HG03103 (cell line): ENCODE measurements around the gene HCN3.

Experiments used
- ATAC-seq: cut with Tn5 transposase; IDR thresholded peaks from one replicate; pipeline ENCODE4 v1.9.1; 2021; ENCODE audit warnings: low read depth; ENCODE audit not compliant: unreplicated experiment

The HCN3 gene

GRCh38 chr1:155253797-155254196 is 23.5 kb upstream of the HCN3 start:
- ATAC-seq = no peak

DNA sequence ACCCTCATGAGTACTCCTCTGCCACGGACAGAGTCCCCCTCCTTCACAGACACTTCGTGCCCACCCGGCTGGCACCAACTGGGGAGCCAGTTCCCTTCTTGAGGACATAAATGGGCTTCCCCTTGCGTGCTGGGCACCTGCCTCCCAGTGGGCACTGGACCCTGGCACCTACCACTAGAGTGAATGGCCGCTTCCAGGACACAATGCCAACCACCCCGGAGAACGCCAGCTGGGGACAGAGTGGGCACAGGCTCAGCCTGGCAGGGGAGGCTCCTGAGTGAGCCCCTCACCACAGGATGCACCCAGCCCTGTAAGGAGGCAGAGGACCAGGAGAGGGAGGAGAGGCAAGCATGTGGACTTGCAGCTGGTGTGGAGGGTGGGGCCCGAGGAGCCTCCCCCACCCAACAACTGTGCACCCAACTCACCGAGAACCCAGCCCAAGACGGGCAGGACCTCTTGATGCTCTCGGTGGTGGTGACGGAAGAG is 23.0 kb upstream of the HCN3 start:
- no peak for ATAC-seq

- ATAC-seq = no peak
Observed at GRCh38 chr1:155254714-155255242, 22.5 kb upstream of the HCN3 start.

- no peak for ATAC-seq
Observed at GRCh38 chr1:155255243-155256007, 21.8 kb upstream of the HCN3 start, which contains the start of gene ENTREP3. Gene ENTREP3, minus strand, starts transcription at chr1:155255483. Its CDS starts 606 bp downstream, at chr1:155254877.

GRCh38 chr1:155256058-155256852 is 21.0 kb upstream of the HCN3 start:
- no peak for ATAC-seq

- no peak for ATAC-seq
Observed at GRCh38 chr1:155260276-155260675, 17.0 kb upstream of the HCN3 start.

DNA sequence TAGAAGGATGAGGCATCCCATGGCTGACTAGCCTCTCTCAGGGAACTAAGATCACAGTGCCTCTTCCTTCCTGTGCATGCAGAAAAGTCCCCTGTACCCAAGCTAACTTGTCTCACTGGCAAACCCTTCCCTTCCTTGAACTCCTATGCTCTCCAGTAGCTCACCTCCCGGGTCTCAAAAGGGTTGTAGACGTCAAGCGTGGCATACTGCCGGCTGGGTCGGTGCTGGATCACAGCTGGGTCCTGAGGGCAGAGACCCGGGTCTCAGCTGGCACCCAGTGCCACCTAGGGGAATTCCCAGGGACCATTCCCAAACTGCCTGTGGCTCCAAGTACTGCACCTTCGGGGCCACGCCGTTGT is 15.8 kb upstream of the HCN3 start:
- no peak for ATAC-seq

- ATAC-seq = peak; percentile 86
Observed at GRCh38 chr1:155261852-155262673, 15.2 kb upstream of the HCN3 start, which contains the start of gene SCAMP3. Gene SCAMP3, minus strand, starts transcription at chr1:155262360. Its CDS starts 209 bp downstream, at chr1:155262151.

GRCh38 chr1:155263067-155263466 is 14.2 kb upstream of the HCN3 start:
- ATAC-seq = no peak

GRCh38 chr1:155266553-155266952 is 10.7 kb upstream of the HCN3 start:
- ATAC-seq = no peak

- ATAC-seq = no peak
Observed at GRCh38 chr1:155267373-155267772, 9.9 kb upstream of the HCN3 start.

DNA sequence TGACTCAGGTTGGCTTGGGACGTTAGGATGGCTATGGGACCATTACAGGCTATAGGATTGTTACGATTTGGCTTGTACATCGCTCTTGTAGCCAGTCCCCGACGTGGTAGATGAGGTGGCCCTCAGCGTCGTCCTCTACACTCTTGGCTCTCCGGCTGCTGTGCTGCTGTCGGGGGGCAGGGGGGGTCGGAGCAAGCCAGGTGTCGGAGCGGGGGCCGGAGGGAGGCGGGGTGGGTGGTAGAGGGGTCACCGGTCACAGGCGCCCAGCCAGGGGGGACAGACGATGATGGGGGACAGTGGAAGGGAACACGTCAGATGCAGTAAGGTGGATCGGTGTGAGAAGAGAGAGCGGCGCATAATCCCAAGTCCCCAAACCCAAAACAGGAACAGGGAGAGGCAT is 8.6 kb upstream of the HCN3 start:
- ATAC-seq = no peak

DNA sequence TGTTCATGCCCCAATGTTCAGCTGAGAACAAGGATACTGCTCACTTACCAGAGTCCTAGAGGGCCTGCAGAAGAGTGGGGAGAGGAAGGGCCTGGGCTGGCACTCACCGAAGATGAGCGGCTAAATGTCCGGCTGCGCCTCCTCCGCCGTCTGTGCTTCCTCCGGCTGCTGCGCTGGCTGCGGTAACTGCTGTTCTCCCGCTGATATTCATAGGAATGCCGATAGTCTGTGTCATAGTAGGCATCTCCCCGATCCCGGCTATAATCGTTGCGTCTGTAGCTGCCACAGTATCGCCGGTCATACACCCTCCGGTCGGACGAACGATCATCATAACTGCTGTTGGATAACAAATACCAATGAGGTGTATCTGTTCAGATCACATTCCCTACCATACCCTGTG is 7.9 kb upstream of the HCN3 start:
- ATAC-seq = no peak

GRCh38 chr1:155272466-155273342 is 4.6 kb upstream of the HCN3 start:
- peak; percentile 34 for ATAC-seq

DNA sequence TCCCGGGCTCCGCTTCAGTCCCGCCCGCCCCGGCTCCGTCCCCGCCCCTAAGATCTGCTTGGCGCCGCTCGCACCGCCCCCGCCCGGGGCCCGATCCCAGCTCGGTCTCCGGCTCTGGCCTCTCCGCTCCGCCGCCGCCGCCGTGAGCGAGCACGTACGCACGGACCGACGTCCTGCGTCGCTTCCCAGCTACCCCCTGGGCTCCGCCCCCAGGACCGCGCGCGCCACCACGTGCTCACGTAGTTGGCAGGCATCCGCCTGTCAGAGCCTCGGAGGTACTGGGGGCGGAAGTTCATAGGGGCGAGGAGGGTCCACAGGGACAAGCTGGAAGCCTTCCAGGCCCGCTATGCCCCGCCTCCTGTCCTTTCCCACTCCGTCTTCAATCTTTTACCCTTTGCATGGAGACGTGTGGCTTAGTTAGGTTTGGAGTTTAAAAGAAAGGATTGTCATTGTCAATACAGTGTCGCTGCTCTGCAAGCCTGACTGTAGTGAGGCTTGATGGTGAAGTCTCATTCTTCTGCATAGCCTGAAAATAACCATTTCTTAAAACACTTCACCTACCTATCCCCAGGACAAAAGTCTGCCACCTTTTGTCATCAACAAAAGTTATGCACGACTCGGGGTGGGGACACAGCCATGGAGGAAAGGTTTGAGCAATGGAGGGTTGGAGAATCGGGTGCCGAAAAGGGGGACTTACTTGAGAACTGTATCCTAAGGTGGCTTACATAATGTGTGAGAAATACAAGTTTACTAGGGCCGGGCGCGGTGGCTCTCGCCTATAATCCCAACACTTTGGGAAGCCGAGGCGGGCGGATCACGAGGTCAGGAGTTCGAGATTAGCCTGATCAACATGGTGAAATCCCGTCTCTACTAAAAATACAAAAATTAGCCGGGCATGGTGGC is 3.7 kb upstream of the HCN3 start, which contains the start of gene CLK2:
Gene CLK2, minus strand, starts transcription at position 162 of the 903 bp plus-strand sequence. CDS start 2,527 bp downstream, outside the sequence.
- peak; percentile 46 for ATAC-seq

DNA sequence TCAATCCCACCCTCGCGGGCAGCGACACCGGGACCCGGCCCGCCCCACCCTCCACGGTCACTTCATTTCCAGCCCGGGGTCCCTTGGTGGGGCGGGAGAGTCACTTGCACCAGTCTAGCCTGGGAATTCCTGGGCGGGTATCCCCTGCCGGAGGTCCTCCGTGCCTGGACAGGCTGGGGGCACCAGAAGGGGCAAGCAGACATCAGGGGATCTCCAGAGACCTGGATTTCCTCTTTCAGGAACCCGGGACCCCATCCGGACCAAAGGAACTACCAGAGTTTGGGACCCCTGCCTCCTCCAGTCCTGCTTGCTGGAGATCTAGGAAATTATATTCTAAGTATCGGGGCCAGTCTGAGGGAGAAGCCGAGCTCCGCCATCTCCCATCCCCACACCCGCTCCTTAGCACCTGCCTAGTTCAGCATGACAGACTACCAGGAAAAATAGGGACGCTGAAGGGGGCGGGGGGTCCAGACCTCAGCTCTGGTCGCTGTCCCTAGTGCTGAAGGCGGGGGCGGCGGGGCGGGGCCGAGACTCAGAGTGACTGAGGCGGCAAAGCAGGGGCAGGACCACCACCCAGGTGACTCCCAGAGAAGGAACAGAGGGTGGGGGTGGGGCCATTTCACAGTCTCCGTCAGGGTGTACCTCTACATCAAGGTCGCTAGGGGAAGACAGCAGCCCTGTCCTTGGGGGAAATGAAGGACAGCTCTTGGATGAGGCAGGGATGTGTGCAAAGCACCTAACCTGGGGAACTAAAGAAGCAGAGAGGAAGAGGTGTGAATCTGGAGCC is 832 bp downstream of the HCN3 start:
- no peak for ATAC-seq

DNA sequence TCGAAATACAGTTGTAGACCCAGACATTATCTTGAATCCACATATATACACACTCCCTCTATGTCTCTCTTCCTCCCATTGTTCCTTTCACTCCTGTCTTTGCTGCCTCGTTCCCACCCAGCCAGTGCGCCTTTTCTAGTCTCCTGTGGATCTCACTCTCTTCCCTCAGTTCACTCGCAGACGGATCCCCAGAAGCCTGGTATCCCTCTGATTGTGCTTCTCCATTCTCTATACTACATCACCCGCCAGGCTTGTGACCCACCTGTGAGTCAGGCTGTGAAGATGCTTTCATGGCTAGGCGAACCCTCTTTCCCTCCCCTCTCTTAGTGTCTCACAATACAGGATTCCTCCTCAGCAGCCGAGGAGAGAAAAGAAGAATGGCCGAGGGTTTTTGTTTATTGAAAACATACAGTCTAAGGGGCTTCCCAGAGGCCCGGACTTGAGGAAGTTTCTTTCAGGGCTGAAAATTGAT is 1.5 kb downstream of the HCN3 start:
- no peak for ATAC-seq
